ENCODE data around the gene PLOD3.

PLOD3 gene

DNA sequence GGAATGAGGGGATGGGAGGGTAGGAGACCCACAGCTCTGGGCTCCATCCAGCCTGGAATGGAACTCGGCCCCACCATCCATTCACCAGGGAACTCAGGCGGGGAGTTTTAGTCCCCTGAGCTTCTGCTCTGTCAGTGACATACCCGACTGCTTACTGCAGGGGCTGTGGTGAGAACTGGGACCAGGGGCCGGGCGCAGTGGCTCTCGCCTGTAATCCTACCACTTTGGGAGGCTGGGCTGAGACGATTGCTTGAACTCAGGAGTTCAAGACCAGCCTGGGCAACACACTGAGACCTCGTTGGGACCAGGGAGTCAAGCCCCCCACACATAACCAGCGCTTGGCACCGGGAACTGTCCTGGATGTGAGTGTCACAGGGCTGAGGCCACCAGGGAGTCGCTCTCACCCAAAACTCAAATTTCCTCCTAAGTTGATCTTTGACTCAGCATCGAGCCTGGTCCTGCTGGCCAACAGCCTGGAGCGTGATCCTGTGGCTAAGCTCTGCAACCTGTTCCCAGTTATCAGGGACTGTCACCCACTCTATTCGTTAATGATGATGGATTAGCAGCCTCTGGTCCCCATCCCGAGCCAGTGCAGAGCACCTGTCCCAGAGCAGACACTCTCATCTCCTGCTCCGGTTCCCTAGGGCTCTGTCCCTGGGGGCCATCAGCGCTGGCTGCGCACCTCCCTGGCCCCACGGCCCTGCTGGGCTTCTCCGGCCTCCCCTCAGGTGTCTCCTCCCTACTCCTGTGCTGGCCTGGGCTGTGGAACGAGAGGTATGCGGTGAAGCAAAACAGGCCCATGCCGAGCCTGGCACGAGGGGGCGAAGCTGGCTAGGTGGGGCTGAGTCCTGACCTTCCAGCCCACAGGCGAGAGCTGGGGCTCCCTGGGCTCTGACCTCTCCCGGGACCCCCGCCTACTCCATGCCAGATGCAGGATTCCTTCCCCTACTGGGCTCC, 21.1 kb upstream of the PLOD3 start:
- DNase-seq, result no peak

DNA sequence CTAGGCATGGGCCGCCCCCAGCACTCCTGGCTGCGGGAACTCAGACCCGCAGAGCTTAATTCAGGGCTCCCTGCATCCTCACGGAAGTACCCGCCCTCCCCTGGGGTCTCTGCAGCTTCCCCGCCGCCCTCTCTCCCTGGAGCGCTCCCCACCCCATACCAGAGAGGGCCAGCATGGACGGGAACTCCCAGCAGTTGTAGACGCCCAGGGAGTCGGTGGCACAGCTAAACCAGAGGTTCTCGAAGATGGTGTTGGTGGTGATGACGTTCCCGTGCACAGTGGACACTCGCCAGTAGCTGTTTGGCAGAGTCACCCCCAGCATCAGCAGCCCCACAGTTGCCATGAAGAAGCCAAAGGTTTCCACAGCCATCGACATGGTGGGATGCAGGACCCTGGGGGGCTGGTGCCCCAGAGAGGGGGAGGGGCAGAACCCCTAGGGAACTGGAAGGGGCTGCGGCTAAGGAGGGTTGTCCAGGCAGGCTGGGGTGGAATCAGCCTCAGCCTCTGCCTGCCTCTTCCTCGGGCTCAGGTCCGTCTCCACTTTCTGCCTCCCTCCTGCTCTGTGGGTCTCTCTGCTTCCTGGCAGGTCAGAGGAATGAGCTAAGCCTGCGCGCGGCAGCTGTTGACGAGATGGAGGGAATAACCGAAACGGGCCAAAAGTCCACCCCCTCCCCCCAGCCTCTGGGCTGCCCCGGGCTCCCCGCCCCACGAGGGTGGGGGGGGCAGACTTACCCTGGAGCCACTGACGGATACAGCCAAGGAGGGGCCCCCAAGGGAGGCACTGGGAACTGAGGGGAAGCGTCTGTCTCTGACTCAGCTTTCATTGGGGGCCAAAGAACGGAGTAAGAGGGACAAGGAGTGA, 20.1 kb upstream of the PLOD3 start, which contains the start of gene CLDN15:
Gene CLDN15, minus strand, starts transcription at position 597 of the 862 bp plus-strand sequence. Its CDS starts 221 bp downstream, at position 376.
- no peak for DNase-seq

DNA sequence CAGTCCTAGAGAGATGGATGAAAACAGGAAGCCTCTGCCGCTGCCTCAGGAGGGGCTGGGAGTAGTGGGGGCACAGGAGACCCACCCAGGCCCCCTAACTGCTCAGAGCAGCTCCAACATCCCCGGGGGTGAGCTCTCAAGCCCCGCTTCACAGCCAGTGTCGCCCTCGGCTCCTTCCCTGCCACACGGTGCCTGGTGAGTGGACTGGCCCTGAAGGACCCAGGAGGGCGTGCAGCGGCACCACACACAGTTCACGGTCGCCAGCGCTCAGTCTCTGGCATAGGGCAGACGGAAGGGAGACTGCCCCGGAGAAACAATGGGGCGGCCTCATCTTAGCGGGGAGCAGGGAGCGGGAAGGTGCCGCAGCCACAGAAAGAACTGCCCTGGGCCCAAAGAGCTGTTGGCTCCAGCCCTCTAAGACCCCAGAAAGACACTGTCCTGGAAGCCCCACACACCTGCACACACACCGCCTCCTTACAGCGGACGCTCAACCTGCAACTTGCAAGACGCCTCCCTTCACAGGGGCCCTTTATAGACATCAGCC, 19.0 kb upstream of the PLOD3 start:
- no peak for DNase-seq

DNA sequence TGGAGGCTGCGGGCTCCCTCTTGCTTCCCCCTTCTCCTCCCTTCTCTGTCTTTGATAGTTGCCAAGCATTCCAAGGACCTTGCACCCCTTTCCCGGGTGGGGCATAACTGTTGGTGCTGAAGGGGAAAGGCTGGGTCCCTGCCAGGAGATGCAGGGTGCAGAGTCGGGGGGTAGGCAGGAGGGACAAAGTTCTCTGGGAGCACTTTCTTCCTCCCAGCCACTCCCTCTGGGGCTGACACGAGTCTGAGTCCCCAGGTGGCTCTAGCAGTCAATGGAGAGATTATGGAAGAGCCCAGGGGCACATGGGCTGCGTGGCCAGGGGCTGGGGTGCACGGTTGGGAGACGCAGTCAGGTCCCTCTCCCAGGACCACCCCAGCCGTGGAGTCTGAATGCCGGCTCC, 18.1 kb upstream of the PLOD3 start:
- no peak for DNase-seq

DNA sequence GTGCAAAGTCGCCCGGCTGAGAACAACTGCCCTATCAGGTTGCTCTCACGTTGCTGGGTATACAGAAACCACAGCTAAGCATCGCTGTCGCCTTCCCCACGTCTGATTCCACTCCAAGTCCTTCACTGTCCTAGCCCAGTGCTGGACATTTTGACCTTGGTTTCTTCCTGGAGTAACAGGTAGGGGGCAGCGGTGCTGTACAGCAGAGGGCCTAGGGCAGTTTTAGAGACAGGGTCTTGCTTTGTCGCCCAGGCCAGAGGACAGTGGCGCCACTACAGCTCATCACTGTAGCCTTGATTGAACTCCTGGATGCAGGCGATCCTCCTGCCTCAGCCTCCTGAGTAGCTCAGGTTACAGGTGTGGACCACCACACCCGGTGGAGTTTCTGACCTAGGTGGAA, 17.7 kb upstream of the PLOD3 start:
- no peak for DNase-seq

DNA sequence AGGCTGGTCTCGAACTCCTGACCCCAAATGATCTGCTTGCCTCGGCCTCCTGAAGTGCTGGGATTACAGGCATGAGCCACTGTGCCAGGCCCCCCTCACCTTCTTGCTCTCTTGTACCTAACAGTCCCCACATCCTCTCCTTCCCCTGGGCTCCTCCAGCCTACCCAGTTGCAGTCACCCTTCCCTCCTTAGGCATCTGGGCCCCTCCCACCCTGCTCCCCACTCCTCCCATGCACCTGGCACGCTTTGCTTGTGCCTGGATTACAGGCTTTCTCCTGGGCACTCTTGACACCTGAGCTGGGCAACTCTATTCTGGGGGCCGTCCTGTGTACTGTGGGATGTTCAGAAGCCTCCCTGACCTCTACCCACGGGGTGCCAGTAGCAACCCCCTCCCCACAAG, 17.3 kb upstream of the PLOD3 start:
- no peak for DNase-seq

DNA sequence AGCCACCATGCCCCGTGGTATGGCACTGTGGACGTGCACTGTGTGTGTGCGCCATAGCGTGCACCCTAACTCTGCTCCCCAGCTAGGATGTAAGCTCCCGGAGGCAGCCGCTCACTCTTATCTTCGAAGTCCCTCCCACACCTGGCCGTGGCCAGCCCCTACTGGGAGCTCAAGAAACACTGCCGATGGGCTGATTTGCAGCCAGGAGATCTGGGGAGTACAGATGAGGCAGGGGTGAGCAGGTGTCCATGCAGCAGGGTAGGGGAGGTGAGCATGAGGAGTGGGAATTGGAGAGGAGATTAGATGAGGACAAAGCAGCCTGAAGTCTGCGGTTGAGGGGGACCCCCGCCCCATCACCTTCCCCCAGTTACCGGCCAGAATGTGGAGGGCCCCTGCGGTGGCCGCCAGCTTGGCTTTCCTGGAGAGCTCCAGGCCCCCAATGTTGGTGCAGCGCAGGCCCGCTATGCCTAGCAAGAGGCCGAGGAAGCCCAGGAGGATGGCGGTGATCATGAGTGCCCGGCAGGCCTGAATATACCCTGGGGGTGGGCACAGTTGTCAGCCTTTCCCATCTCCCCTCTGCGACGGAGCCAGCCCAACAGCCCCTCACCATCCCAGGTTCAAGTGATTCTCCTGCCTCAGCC, 16.6 kb upstream of the PLOD3 start:
- DNase-seq, result no peak

DNA sequence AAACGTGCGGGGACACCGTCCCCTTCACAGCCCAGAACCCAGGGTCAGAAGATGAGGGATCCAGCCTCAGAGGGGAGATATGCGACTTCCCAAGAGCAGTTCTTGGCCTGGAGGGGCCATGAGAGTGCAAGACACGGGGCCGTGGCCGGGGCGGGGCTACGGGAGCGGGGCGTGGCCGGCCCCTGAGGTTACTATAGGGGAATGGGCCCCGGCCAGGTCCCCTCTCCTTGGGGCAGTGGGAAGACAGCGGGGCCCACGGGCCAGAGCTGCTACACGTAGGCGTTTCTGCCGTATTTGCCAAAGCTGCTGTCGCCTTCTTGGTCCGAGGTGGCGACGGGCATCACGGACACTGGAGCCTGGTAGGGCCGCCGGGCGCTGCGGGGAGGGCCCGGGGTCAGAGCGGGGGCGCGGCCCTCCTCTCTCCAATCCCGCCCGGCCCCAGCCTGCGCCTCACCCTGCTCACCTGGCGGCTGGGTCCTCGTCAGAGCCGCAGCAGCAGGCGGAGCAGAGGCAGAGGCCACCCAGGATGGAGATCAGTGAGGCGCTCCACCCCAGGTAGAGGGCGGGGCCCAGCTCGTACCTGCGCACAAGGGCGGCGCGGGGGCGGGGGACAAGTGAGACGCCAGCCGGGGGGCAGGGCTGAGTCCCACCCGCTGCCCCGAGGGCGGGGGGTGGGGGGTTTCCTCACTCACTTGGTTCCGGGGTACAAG, 14.9 kb upstream of the PLOD3 start:
- DNase-seq, result no peak

DNA sequence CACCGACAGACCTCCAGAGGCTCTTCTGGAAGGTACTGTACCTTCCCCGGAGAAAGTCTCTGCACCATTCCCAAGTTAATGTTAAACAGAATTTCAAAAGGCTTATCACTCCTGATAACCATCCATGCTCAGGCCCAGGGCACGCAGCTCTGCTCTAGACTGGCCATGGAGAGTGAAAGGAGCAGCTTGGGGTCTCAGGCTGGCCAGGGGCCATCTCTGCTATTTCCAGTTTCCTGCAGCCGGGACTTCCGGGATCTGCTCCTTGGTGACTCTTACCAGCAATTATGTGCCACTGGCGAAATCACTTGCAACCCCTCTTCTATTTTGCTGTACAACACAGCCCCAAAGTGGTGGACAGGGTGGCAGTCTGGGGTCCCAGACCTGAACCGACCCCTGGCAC, 14.3 kb upstream of the PLOD3 start:
- DNase-seq, result no peak

DNA sequence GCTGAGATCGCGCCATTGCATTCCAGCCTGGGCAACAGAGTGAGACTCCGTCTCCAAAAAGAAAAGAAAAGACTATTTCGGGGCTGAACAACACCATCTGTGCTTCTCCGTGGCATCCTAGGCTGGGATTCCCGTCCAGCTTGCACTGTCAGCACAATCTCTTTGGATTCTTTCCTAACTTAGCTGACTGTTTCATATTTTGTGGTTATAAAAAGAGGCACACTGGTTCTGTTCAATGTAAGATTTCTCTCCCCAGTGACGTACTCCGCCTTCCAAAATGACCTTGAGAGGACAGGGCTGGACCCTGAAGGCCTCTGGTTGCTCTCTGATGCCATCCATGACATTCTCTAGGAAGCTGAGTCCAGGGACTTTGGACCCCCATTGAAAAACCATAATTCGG, 9.3 kb upstream of the PLOD3 start:
- DNase-seq, result no peak

DNA sequence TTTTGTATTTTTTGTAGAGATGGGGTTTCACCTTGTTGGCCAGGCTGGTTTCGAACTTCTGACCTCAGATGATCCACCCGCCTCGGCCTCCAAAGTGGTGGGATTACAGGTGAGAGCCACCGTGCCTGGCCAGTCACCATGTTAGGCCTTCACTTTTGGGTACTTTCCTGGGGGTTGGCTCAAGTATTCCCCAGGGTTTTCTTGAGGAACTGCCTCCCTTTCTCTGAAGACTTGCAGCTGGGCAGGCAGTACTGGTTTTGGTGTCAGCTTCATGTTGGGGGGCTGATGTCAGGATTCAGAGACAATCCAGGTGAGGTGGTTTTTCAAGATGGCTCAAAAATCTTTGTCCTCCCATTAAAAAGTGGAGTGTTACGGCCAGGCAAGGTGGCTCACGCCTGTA, 8.3 kb upstream of the PLOD3 start:
- DNase-seq, result no peak

DNA sequence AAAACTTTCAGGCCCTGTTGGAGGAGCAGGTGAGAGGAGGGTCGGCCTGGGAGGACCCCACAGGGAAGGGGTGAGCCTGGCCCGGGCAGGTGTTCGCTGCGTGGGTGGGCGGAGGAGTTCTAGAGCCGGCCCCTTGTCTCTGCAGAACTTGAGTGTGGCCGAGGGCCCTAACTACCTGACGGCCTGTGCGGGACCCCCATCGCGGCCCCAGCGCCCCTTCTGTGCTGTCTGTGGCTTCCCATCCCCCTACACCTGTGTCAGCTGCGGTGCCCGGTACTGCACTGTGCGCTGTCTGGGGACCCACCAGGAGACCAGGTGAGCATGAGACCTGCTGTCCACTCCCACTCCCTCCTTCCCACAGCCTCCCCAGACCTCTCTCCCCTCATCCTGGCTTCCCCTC, 6.1 kb upstream of the PLOD3 start:
- no peak for DNase-seq

DNA sequence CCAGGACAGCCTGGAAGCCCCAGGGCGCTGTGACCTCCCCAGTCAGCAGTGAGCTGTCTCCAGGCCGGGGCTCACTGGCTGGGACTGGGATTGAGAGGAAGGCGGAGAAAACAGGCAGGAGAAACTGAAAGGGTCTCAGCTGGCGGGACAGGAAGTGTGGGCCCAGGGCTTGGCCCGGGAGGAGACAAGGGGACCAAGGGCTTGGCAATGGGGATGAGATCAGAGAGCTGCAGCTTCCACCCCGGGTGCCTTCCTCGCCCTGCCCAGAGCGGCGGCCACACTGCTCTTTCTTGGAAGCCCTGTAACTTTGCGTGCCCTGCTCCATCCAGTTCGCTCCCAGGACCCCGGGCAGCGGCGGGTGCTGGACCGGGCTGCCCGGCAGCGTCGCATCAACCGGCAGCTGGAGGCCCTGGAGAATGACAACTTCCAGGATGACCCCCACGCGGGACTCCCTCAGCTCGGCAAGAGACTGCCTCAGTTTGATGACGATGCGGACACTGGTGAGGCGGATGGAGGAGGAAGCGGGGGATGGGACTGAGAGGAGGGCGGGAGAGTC, 5.0 kb upstream of the PLOD3 start:
- no peak for DNase-seq

DNA sequence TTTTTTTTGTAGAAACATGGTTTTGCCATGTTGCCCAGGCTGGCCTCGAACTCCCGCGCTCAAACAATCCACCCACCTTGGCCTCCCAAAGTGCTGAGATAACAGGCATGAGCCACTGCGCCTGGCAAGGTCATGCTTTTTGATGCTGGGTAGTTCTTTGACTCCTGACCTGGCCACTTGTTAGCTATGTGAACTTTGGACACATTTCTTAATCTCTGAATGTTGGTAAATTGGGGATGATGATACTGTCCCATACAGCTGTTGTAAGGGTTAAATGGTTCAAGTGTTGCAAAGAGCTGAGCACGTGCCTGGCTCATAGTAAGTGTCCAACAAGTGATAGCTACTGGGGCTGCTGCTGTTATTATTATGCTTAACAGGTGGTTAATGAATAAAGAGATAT, 2.9 kb upstream of the PLOD3 start:
- no peak for DNase-seq

DNA sequence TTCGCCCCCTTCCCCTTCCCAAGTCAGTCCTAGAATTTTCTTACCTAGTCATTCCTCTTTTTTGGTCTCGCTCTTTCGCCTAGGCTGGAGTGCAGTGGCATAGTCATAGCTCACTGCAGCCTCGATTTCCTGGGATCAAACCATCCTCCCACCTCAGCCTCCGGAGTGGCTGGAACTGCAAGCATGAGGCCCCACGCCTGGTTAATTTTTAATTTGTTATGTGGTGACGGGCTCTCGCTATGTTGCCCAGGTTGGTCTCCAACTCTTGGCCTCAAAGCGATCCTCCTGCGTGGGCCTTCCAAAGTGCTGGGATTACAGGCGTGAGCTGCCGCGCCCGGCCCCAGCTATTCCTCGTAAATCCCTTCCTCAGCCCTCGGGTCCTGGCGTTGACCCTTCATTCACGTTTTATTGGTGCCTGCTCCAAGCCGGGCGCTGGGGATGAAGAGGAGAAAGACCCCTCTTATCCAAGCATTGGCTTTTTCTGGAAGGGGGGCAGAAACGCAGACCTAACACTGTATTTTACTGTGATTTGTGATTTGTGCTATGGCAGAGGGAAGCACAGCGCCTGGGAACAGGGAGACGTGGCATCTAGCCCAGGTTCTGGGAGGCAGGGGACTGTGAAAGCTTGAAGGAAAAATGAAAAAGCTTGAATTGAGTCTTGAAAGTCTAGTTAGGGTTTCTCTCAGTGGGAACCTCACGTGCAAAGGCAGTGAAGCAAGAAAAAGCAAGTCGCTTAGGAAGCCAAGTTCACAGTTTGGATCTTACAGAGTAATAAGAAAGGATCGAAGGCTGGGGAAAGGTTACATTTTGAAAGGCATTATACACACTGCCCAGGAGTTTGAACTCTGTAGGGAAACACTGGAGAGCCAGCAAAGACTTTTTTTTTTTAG, 1.1 kb upstream of the PLOD3 start:
- DNase-seq, result no peak

DNA sequence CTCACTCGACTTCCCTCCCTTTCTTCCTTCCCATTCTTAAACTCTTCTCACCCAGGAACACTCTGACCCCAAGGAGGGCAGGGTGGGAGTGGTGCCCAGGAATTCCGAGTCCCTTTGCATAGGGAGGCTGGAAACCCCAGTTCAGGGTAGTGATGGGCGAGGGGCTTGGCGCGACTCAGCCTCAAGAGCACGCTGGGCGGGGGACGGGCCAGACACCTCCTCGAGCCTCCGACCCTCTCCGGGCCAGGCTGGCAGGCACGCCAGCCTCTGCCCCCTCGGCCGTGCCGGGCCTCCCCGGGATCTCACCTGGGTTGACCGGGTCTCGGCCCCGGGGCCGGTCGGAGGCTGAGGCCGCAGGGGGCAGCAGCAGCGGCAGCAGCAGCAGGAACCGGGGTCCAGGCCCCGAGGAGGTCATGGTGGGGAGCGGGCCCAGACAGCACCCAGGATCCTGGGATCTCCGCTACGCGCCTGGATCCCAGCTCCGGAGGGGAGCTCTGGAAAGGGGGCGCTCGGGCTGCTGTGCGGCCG, 457 bp downstream of the PLOD3 start:
- peak; percentile 7 for DNase-seq

DNA sequence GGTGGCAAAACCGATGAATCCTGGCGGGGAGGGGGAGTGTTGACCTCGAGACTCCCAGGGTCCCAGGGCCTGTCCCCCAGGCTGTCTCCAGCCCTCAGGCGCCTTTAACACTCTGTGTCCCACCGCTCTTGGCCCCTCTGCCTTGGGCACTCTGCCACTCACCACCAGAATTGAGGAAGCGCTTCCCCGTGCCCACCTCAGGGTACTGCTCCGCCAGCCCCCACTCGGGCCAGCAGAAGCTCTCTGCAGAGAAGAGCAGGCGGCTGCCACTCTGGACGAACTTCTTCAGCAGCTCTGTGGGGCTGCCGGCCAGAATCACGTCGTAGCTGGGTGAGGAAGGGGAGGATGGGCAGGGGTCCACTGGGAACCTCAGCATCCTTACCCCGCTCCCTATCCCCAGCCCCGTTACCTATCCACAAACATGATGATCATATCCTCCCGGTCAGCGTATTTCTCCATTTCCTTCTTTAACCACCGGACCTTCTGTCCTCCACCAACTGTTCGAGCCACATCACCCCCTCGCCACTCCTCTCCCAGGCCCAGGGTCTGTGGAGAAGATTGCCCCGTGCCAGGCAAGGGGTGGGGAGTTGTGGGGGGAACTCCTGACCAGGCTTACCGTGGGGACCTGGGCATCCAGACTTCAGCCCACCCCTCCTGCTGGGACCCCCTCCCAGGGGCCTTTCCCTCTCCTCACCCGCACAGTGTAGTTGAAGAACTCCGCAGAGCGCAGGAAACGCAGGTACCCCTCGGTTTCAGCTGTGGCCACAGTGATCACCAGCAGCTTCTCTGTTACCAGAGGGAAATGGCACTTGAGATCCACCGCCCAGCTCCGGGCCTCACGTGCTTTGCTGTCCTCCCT, 1.2 kb downstream of the PLOD3 start:
- no peak for DNase-seq

DNA sequence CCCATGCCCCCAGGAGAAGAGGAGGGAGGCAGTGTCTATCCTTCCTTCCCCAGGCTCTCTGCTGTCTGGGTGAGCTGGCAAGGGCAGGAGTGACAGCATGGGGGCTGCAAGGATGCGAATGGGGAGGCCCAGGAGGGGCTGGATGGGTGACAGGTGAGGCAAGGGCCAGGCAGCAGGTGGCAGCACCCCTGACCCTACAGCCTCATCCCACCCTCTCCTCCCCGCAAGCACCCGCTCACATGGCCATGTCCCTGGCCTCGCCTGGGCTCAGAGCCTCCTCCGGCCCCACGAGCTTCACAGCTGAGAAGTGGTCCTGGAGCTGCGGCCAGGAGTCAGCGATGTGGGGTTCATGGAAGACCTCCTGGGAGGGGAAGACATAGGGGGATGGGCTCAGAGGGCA, 5.4 kb downstream of the PLOD3 start:
- no peak for DNase-seq

DNA sequence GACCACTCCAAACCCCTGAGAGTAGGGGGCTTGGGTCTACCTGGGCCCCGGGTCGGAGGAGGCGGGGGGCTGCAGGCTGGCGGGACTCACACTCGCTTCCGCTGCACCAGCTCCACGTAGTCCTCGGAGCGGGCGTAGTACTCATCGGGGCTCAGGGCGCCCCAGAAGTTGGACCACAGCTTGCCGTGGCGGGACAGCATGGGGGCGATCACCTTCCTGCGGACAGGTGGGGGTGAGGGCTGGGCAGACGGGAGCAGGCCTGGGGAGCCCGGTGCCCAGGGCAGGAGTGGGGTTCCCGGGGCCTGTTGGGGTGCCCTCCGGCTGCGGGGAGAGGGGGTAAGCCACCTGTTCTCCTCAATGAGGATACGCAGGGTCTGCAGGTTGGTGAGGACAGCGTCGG, 5.9 kb downstream of the PLOD3 start:
- DNase-seq, result no peak

DNA sequence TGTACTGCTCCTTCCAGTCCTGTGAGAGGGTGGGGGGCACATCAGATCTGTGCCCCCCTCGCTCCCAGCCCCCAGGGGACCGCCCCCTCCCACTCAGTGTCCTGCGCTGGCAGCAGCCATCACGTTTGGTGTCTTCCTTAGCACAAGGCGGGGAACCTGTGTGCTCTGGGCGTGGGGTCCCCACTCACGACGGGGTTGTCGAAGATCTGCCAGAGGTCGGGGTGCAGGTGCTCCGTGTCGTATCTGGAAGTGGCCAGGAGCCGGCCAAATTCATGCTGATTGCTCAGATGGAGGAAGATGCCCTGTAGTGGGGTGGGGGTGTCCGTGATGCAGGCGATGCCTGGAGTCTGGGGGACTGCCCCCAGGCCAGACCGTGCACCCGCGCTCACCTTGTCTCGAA, 7.2 kb downstream of the PLOD3 start:
- DNase-seq, result no peak
